ENCODE results near the gene PSMB2. TPM values are rescaled to one million over a fixed set of nuclear protein-coding genes. Genes with fewer than 3 reads are reported as not detected.

The PSMB2 gene
- total and polyA plus RNA-seq, 10 of the 15 experiments (the other 5 are each of a cell fraction or from before 2014, with no cell fraction given): 71.7 to 299 (median 145) TPM

GRCh38 chr1:35571263-35571662 is 70.1 kb downstream of the PSMB2 start (continued):
- TF ChIP-seq, protein P1, sequence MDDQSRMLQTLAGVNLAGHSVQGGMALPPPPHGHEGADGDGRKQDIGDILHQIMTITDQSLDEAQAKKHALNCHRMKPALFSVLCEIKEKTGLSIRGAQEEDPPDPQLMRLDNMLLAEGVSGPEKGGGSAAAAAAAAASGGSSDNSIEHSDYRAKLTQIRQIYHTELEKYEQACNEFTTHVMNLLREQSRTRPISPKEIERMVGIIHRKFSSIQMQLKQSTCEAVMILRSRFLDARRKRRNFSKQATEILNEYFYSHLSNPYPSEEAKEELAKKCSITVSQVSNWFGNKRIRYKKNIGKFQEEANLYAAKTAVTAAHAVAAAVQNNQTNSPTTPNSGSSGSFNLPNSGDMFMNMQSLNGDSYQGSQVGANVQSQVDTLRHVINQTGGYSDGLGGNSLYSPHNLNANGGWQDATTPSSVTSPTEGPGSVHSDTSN (IDR thresholded peaks at IDR 0.05; ENCODE audit: insufficient replicate concordance, low read depth, low read length): no peak
- TF ChIP-seq ZNF274 (IDR thresholded peaks at IDR 0.05; ENCODE audit: insufficient read depth, insufficient read length): no peak
- TF ChIP-seq CREM (IDR thresholded peaks at IDR 0.05; ENCODE audit: low read depth): no peak
- no peak for TF ChIP-seq CHD1 (IDR thresholded peaks at IDR 0.05; ENCODE audit: low read depth, low read length)
- TF ChIP-seq IKZF2 (IDR thresholded peaks at IDR 0.05): no peak

DNA sequence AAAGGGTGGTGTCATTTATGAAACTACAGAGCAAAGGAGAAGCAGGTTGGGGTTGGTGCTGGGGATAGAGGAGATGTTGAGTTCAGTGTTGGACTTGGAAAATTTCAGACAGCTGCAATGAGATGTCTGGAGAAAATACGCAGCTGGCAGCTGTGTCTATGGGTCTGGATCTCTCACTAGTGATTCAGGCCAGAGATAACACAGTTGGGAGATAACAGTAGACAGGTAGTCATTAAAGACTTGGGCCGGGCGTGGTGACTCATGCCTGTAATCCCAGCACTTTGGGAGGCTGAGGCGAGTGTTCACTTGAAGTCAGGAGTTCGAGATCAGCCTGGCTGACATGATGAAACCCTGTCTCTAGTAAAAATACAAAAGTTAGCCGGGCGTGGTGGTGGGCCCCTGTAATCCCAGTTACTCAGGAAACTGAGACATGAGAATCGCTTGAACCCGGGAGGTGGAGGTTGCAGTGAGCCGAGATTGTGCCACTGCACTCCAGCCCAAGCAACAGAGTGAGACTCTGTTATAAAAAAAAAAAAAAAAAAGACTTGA is 70.7 kb downstream of the PSMB2 start:
- Histone ChIP-seq H3K36me3 (ENCODE audit: control insufficient read depth in 2 of 2, insufficient read depth in 2 of 2, low read length in 1 of 2) (peaks cover 0 to 5% of the 10 kb centered on the region in 2 experiments; a peak in 1 of 4 replicates), H3K27me3 (replicated peaks in 1 of 2; ENCODE audit: control insufficient read depth in 2 of 2, insufficient read depth in 2 of 2, low read length in 1 of 2) (peaks cover 0 to 2% of the 10 kb centered on the region in 2 experiments; a peak in 1 of 4 replicates), H3K4me2 (ENCODE audit: control insufficient read depth, insufficient read depth) (no peak overlapping the region), H4K20me1 (ENCODE audit: control insufficient read depth, insufficient read depth) (no peaks in the 10 kb centered on the region), H3K9ac (ENCODE audit: control insufficient read depth, insufficient read depth, low read length) (no peak overlapping the region), H3K9me3 (replicated peaks; ENCODE audit: control insufficient read depth, insufficient read depth, low read length) (no peaks in the 10 kb centered on the region), H3K4me3 (no peak overlapping the region), H3K4me1 (ENCODE audit: control insufficient read depth, insufficient read depth, low read length) (no peaks in the 10 kb centered on the region), H3K27ac (ENCODE audit: control insufficient read depth, insufficient read depth) (no peak overlapping the region), H2AFZ (ENCODE audit: control insufficient read depth, low read depth, low read length) (no peak overlapping the region), H3K79me2 (ENCODE audit: control insufficient read depth, insufficient read depth, low read length) (no peaks in the 10 kb centered on the region)
- ChIA-PET RAD21 (ENCODE audit: unreplicated experiment) (interaction anchor here (0.8 to 2.6 kb wide), 6 partner anchors 119 to 205 kb away, joined by 3 to 13 read pairs (median 4); no protein-coding TSS in a partner anchor), SMC1A (ENCODE audit: uncharacterized antibody, unreplicated experiment) (interaction anchor here (0.6 to 1.9 kb wide), 8 partner anchors 119 to 524 kb away, joined by 3 to 6 read pairs (median 4); partner anchors contain the start of gene CLSPN), CTCF (interaction anchor here (0.6 to 7.1 kb wide), 12 partner anchors 30 to 369 kb away, joined by 3 to 104 read pairs (median 4); no protein-coding TSS in a partner anchor), POLR2A (interaction anchor here (0.6 to 1.4 kb wide), 2 partner anchors 145 to 199 kb away, joined by 3 read pairs; partner anchors contain the start of gene CLSPN)
- FAIRE-seq: no peak
- in situ Hi-C loops (cut with MboI): no loop called here
- intact Hi-C loops (cut with micrococcal nuclease; ENCODE audit: unreplicated experiment): no loop called here
- DNase-seq (ENCODE audit: low read depth, low spot score): no peak
- TF ChIP-seq BCL11A (IDR thresholded peaks at IDR 0.05; ENCODE audit: low read depth, low read length) (no peak), SRF (IDR thresholded peaks at IDR 0.05; ENCODE audit: low read depth in 2 of 2, low read length in 2 of 2) (no peak), EP300 (IDR thresholded peaks at IDR 0.05; ENCODE audit: borderline replicate concordance in 1 of 2, control insufficient read depth in 1 of 2, low read depth in 2 of 2, low read length in 2 of 2) (no peak), BMI1 (IDR thresholded peaks at IDR 0.05; ENCODE audit: borderline replicate concordance) (no peak), MEF2A (IDR thresholded peaks at IDR 0.05; ENCODE audit: insufficient read depth, low read depth, low read length) (no peak), ETV6 (conservative IDR thresholded peaks at IDR 0.05 in 1 of 2, IDR thresholded peaks at IDR 0.05 in 1 of 2; ENCODE audit: borderline replicate concordance in 1 of 2, low read depth in 1 of 2) (no peak), SUZ12 (IDR thresholded peaks at IDR 0.05; ENCODE audit: unreplicated experiment) (no peak)
- TF ChIP-seq, protein P2, sequence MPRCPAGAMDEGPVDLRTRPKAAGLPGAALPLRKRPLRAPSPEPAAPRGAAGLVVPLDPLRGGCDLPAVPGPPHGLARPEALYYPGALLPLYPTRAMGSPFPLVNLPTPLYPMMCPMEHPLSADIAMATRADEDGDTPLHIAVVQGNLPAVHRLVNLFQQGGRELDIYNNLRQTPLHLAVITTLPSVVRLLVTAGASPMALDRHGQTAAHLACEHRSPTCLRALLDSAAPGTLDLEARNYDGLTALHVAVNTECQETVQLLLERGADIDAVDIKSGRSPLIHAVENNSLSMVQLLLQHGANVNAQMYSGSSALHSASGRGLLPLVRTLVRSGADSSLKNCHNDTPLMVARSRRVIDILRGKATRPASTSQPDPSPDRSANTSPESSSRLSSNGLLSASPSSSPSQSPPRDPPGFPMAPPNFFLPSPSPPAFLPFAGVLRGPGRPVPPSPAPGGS (IDR thresholded peaks at IDR 0.05; ENCODE audit: borderline replicate concordance, insufficient read depth, low read depth, low read length, poor library complexity, severe bottlenecking): no peak
- TF ChIP-seq, protein P3, sequence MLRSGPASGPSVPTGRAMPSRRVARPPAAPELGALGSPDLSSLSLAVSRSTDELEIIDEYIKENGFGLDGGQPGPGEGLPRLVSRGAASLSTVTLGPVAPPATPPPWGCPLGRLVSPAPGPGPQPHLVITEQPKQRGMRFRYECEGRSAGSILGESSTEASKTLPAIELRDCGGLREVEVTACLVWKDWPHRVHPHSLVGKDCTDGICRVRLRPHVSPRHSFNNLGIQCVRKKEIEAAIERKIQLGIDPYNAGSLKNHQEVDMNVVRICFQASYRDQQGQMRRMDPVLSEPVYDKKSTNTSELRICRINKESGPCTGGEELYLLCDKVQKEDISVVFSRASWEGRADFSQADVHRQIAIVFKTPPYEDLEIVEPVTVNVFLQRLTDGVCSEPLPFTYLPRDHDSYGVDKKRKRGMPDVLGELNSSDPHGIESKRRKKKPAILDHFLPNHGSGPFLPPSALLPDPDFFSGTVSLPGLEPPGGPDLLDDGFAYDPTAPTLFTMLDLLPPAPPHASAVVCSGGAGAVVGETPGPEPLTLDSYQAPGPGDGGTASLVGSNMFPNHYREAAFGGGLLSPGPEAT (IDR thresholded peaks at IDR 0.05; ENCODE audit: low read depth): no peak
- ATAC-seq: no peak
- no TSS peak for BruUV-seq (replicated peaks)
- 81% methylated on average over 10 of the region's 10 CpGs for WGBS (ENCODE audit: insufficient coverage, insufficient replicate concordance, low lambda C conversion rate, missing lambda C conversion rate)
